WTC11 (cell line): ENCODE measurements around the gene GPR84. TPM values are rescaled to one million over a fixed set of nuclear protein-coding genes. Genes with fewer than 3 reads are reported as not detected.

Experiments
- ATAC-seq: fragments of 200-7000 bp; cut with Tn5 transposase; 2 replicates; pipeline ENCODE4 v1.10.0; 2021; ENCODE audit warnings: mild to moderate bottlenecking, moderate library complexity
- CTCF ChIA-PET: fragments of 300-600 bp; sonication (Branson Sonifier 250); formaldehyde crosslinking; loops from one replicate; lab custom pipeline; 2021; ENCODE audit warnings: antibody characterized with exemption; lab: Charles Lee
- POLR2A ChIA-PET: fragments of 350-600 bp; sonication (Branson Sonifier 250); formaldehyde crosslinking; loops from one replicate; lab custom pipeline; 2021; ENCODE audit warnings: antibody characterized with exemption; lab: Charles Lee
- DNase-seq: peaks from one replicate; pipeline ENCODE4 v3.0.0; 2021; ENCODE audit warnings: low spot score
- H3K27ac Mint-ChIP-seq: 2 replicates; pipeline ENCODE4 v1.8.0; 2021; ENCODE audit warnings: mixed read lengths
- H3K27me3 Mint-ChIP-seq: 2 replicates; pipeline ENCODE4 v1.8.0; 2021; ENCODE audit warnings: low read depth, mild to moderate bottlenecking, moderate library complexity, mixed read lengths
- H3K36me3 Mint-ChIP-seq: 2 replicates; pipeline ENCODE4 v1.8.0; 2021; ENCODE audit warnings: mixed read lengths
- H3K4me1 Mint-ChIP-seq: 2 replicates; pipeline ENCODE4 v1.8.0; 2022; ENCODE audit warnings: mixed read lengths
- H3K4me3 Mint-ChIP-seq: 2 replicates; pipeline ENCODE4 v1.8.0; 2021; ENCODE audit warnings: mild to moderate bottlenecking, moderate library complexity, mixed read lengths
- H3K9me3 Mint-ChIP-seq: 2 replicates; pipeline ENCODE4 v1.8.0; 2021; ENCODE audit warnings: mixed read lengths
- CDX4 ChIP-seq: fragments of 250-450 bp; sonication (Bioruptor Pico); IDR thresholded peaks from 2 replicates; pipeline ENCODE4 v1.9.0; 2021; ENCODE audit warnings: moderate library complexity, mild to moderate bottlenecking, inconsistent platforms, borderline replicate concordance
- IRF2 ChIP-seq: sonication (generic); formaldehyde crosslinking; IDR thresholded peaks from 2 replicates; pipeline ENCODE4 v1.8.0; 2022; ENCODE audit warnings: low read depth, missing genetic modification reagents, borderline replicate concordance
- KAT7 ChIP-seq: sonication (generic); formaldehyde crosslinking; IDR thresholded peaks from 2 replicates; pipeline ENCODE4 v1.8.1; 2023; ENCODE audit warnings: missing genetic modification reagents, mild to moderate bottlenecking, borderline replicate concordance
- NR3C1 ChIP-seq: sonication (generic); formaldehyde crosslinking; conservative IDR thresholded peaks from 2 replicates; pipeline ENCODE4 v1.8.1; 2023; ENCODE audit warnings: low read depth, mild to moderate bottlenecking, missing genetic modification reagents
- PREB ChIP-seq: sonication (generic); formaldehyde crosslinking; IDR thresholded peaks from 2 replicates; pipeline ENCODE4 v1.8.1; 2022; ENCODE audit warnings: mild to moderate bottlenecking, missing genetic modification reagents, moderate library complexity, borderline replicate concordance
- STAT6 ChIP-seq: sonication (generic); formaldehyde crosslinking; conservative IDR thresholded peaks from 2 replicates; pipeline ENCODE4 v1.8.1; 2023; ENCODE audit warnings: mild to moderate bottlenecking, low read depth, missing genetic modification reagents, moderate library complexity
- TP53 ChIP-seq: sonication (generic); formaldehyde crosslinking; IDR thresholded peaks from 2 replicates; pipeline ENCODE4 v1.8.1; 2023; ENCODE audit warnings: mild to moderate bottlenecking, missing genetic modification reagents
- ZNF512 ChIP-seq: sonication (generic); formaldehyde crosslinking; IDR thresholded peaks from 2 replicates; pipeline ENCODE4 v1.8.1; 2022; ENCODE audit warnings: missing genetic modification reagents, borderline replicate concordance
- total RNA-seq: library from RNA; stranded (reverse); gene quantifications from 3 replicates; pipeline ENCODE4 v1.2.3, GENCODE V29; 2021

GPR84 gene
- total RNA-seq, 1 experiment from 2014 or later, result 0.13 TPM

GRCh38 chr12:54393743-54394142 is 29.5 kb upstream of the GPR84 start:
- ChIA-PET POLR2A (no interaction called here), CTCF (interaction anchor here (0.5 to 4.3 kb wide), 24 partner anchors 8 to 186 kb away, joined by 3 to 50 read pairs (median 4); partner anchors contain the start of genes COPZ1, NCKAP1L and ZNF385A)
- H3K27ac Mint-ChIP-seq, result no peak overlapping the region
- H3K4me3 Mint-ChIP-seq, result no peak overlapping the region
- TF ChIP-seq TP53, result no peak
- no peak for TF ChIP-seq KAT7 (CRISPR knock-in tag)
- no peak for TF ChIP-seq NR3C1 (CRISPR knock-in tag)
- TF ChIP-seq STAT6, result no peak
- H3K4me1 Mint-ChIP-seq, result peaks cover 40% of the 10 kb centered on the region
- H3K36me3 Mint-ChIP-seq, result peaks cover 18% of the 10 kb centered on the region
- ATAC-seq, result no peak
- H3K27me3 Mint-ChIP-seq, result peaks cover 19% of the 10 kb centered on the region
- no peaks in the 10 kb centered on the region for H3K9me3 Mint-ChIP-seq
- DNase-seq, result no peak

GRCh38 chr12:54393207-54393609 is 28.9 kb upstream of the GPR84 start:
- ChIA-PET CTCF (interaction anchor here (0.5 to 4.3 kb wide), 24 partner anchors 8 to 186 kb away, joined by 3 to 50 read pairs (median 4); partner anchors contain the start of genes COPZ1, NCKAP1L and ZNF385A), POLR2A (interaction anchor here (0.6 to 1.2 kb wide), 2 partner anchors 14 to 134 kb away, joined by 3 to 4 read pairs; no protein-coding TSS in a partner anchor)
- peaks cover 15% of the 10 kb centered on the region for H3K36me3 Mint-ChIP-seq
- DNase-seq (no peak), ATAC-seq (no peak)
- TF ChIP-seq ZNF512 (CRISPR knock-in tag) (no peak), CDX4 (CRISPR knock-in tag) (no peak), IRF2 (no peak)
- H3K4me1 Mint-ChIP-seq, result peaks cover 45% of the 10 kb centered on the region
- H3K4me3 Mint-ChIP-seq, result no peak overlapping the region
- H3K9me3 Mint-ChIP-seq, result no peaks in the 10 kb centered on the region
- peaks cover 19% of the 10 kb centered on the region for H3K27me3 Mint-ChIP-seq
- no peak overlapping the region for H3K27ac Mint-ChIP-seq

GRCh38 chr12:54392485-54393206 is 28.4 kb upstream of the GPR84 start:
- TF ChIP-seq PREB (CRISPR knock-in tag), result no peak
- DNase-seq (no peak), ATAC-seq (no peak)
- POLR2A ChIA-PET, result interaction anchor here (0.6 to 1.2 kb wide), 3 partner anchors 14 to 145 kb away, joined by 3 to 4 read pairs (median 3); no protein-coding TSS in a partner anchor
- Mint-ChIP-seq H3K4me3 (peak overlapping the region; percentile 83; the same call in 1 of the 2 replicates), H3K27ac (no peak overlapping the region), H3K4me1 (peaks cover 51% of the 10 kb centered on the region), H3K27me3 (peaks cover 19% of the 10 kb centered on the region), H3K9me3 (no peaks in the 10 kb centered on the region), H3K36me3 (peaks cover 9% of the 10 kb centered on the region)
- CTCF ChIA-PET, result interaction anchor here (0.9 to 4.3 kb wide), 16 partner anchors 8 to 179 kb away, joined by 3 to 50 read pairs (median 5); partner anchors contain the start of genes COPZ1 and ZNF385A
